Measurements from ENCODE around the gene RBM43. TPM values are rescaled to one million over a fixed set of nuclear protein-coding genes. Genes with fewer than 3 reads are reported as not detected.

Gene RBM43
- total and polyA plus RNA-seq, 12 donors = 5.0 to 38.7 (median 12.1) TPM

DNA sequence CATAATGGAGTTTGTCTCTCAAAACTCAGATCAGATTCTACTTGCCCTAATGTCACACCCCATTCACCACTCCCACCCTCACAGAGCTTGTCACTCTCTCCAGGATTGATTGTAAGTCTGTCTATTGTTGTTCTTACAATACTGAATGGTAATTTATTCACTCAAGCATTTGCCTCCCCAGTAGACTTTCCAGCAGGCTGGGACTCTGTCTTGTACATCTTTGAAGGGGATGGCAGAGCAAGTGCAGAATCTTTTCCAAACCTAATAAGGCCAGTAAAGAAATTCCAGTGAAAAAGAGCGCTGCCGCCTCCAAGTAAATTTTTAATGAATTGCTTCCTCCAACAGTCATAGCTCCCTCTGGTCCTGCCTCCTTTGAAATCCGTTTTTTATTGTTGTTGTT, 56.9 kb downstream of the RBM43 start:
- Histone ChIP-seq H3K27me3 (no peaks in the 10 kb centered on the region), H3K9me3 (replicated peaks in 1 of 3) (no peaks in the 10 kb centered on the region), H3K4me3 (no peak overlapping the region), H3K27ac (no peak overlapping the region), H3K4me1 (replicated peaks in 1 of 2) (no peaks in the 10 kb centered on the region), H3K36me3 (replicated peaks in 1 of 2) (no peaks in the 10 kb centered on the region)
- DNase-seq = no peak
- no peak for TF ChIP-seq POLR2A (IDR thresholded peaks at IDR 0.05)
- TF ChIP-seq, protein P1, sequence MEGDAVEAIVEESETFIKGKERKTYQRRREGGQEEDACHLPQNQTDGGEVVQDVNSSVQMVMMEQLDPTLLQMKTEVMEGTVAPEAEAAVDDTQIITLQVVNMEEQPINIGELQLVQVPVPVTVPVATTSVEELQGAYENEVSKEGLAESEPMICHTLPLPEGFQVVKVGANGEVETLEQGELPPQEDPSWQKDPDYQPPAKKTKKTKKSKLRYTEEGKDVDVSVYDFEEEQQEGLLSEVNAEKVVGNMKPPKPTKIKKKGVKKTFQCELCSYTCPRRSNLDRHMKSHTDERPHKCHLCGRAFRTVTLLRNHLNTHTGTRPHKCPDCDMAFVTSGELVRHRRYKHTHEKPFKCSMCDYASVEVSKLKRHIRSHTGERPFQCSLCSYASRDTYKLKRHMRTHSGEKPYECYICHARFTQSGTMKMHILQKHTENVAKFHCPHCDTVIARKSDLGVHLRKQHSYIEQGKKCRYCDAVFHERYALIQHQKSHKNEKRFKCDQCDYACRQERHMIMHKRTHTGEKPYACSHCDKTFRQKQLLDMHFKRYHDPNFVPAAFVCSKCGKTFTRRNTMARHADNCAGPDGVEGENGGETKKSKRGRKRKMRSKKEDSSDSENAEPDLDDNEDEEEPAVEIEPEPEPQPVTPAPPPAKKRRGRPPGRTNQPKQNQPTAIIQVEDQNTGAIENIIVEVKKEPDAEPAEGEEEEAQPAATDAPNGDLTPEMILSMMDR (IDR thresholded peaks at IDR 0.05) = no peak
- WGBS, 4 donors = 73 to 83% (median 80%) methylated on average over 3 of the region's 3 CpGs
- intact Hi-C loops (cut with DNase I) = no loop called here

DNA sequence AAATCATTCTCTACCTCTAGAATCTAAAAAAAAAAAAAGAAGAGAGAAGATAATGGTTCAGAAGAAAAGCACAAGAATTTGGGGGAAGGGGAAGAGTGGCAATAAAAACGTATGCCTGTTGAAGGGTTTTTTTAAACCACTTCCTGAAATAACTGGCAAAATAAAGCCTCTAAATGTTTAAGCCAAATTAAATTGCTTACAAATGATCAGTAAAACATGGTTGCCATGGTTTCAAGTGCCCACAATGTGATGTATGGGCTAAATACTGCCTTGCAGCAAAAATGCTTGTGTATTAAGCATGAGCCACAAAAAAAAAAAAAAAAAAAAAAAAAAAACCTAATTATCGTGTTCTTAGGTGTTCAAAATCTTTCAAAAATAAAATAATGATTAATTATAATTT, 60.8 kb downstream of the RBM43 start:
- H3K9me3 ChIP-seq (replicated peaks in 1 of 3) = no peaks in the 10 kb centered on the region
- H3K36me3 ChIP-seq (replicated peaks in 1 of 2) = no peaks in the 10 kb centered on the region
- intact Hi-C loops (cut with DNase I) = no loop called here
- 27 to 43% (median 35%) methylated on average over 2 of the region's 2 CpGs for WGBS, 4 donors
- DNase-seq = no peak
- no peaks in the 10 kb centered on the region for H3K4me1 ChIP-seq (replicated peaks in 1 of 2)
- no peak overlapping the region for H3K27ac ChIP-seq
- H3K27me3 ChIP-seq = no peaks in the 10 kb centered on the region
- TF ChIP-seq, protein P1 (IDR thresholded peaks at IDR 0.05) = no peak
- no peak for TF ChIP-seq POLR2A (IDR thresholded peaks at IDR 0.05)
- H3K4me3 ChIP-seq = no peak overlapping the region

DNA sequence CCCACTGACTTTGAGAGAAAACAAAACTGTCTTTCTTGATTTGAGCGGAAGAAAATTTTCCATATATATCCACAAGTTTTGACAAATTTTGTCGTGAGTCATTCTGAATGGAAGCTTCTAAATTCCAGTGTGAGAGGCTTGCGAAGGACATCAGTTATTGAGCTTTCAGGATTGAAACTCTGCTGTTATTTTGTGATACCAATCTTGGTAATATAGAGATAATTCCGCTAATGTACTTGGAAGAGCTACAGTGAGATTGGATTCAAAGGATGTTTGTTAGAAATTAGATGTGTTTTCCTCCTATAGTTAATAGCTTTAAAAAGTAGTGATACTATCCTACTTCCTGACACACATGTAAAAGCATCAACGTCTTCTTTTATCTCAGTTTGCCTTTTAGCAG, 61.4 kb downstream of the RBM43 start:
- H3K4me3 ChIP-seq = no peak overlapping the region
- no peaks in the 10 kb centered on the region for H3K36me3 ChIP-seq (replicated peaks in 1 of 2)
- 68 to 72% (median 71%) methylated on average over 5 of the region's 5 CpGs for WGBS, 4 donors
- no peak overlapping the region for H3K27ac ChIP-seq
- intact Hi-C loops (cut with DNase I) = no loop called here
- TF ChIP-seq, protein P1 (IDR thresholded peaks at IDR 0.05) = no peak
- no peak for TF ChIP-seq POLR2A (IDR thresholded peaks at IDR 0.05)
- no peak for DNase-seq
- H3K9me3 ChIP-seq (replicated peaks in 1 of 3) = no peaks in the 10 kb centered on the region
- no peaks in the 10 kb centered on the region for H3K27me3 ChIP-seq
- no peaks in the 10 kb centered on the region for H3K4me1 ChIP-seq (replicated peaks in 1 of 2)

DNA sequence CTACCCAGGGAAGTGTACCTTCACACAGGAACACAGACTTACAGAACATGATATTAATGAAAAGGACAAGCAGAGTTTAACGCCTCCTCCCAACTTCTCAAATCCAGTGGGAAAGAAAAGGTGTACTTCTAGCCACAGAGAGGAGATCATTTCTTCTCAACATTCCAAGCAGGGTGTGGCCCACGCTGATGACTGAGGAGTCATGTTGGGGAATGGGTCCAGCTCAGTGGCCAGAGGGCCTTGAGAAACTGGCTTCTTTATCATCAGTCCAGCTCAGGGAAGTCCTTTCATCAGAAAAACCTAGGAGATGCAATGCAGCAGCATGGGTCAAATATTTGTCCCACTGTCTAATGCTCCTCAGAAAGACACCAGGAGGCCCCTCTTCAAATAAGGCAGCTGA, 63.0 kb downstream of the RBM43 start:
- H3K9me3 ChIP-seq (replicated peaks in 1 of 3) = no peaks in the 10 kb centered on the region
- H3K36me3 ChIP-seq (replicated peaks in 1 of 2) = no peaks in the 10 kb centered on the region
- WGBS, 4 donors = 88 to 96% (median 93%) methylated on average over 2 of the region's 2 CpGs
- no peaks in the 10 kb centered on the region for H3K4me1 ChIP-seq (replicated peaks in 1 of 2)
- H3K27me3 ChIP-seq = no peaks in the 10 kb centered on the region
- H3K27ac ChIP-seq = no peak overlapping the region
- no peak for DNase-seq
- no peak overlapping the region for H3K4me3 ChIP-seq
- intact Hi-C loops (cut with DNase I) = no loop called here
- TF ChIP-seq, protein P1 (IDR thresholded peaks at IDR 0.05) = no peak
- no peak for TF ChIP-seq POLR2A (IDR thresholded peaks at IDR 0.05)

Other genes with a start within 250 kb of the RBM43 start
- 10 to 100 TPM in 7 of 9 donors, 1 to 10 TPM in 2; 6.6 to 25.1 (median 19.5) TPM for gene NMI, start 27.8 kb upstream of the RBM43 start, total RNA-seq
- 10 to 100 TPM in 2 of 3 donors, 1 to 10 TPM in 1; 6.4 to 27.7 (median 13.2) TPM for gene NMI, start 27.8 kb upstream of the RBM43 start, polyA plus RNA-seq
- gene TNFAIP6, start 95.7 kb upstream of the RBM43 start, total RNA-seq = 1 to 10 TPM in 1 of 9 donors, under 1 TPM in 5, not detected in 3; 0.23 to 9.0 (median 0.41) TPM
- gene TNFAIP6, start 95.7 kb upstream of the RBM43 start, polyA plus RNA-seq = 1 to 10 TPM in 1 of 3 donors, under 1 TPM in 2; 0.20 to 1.3 (median 0.24) TPM
- 10 to 100 TPM; 11.0 to 50.8 (median 28.7) TPM for gene RIF1, start 148.0 kb upstream of the RBM43 start, total RNA-seq
- 10 to 100 TPM in 1 of 3 donors, 1 to 10 TPM in 2; 4.0 to 12.3 (median 5.5) TPM for gene RIF1, start 148.0 kb upstream of the RBM43 start, polyA plus RNA-seq

Data from adrenal gland (tissue), 12 donors.